Measurements from ENCODE around the gene CFAP61. TPM values are rescaled to one million over a fixed set of nuclear protein-coding genes. Genes with fewer than 3 reads are reported as not detected.

Gene CFAP61
- total RNA-seq, 1 experiment from 2014 or later, result 0.61 TPM

DNA sequence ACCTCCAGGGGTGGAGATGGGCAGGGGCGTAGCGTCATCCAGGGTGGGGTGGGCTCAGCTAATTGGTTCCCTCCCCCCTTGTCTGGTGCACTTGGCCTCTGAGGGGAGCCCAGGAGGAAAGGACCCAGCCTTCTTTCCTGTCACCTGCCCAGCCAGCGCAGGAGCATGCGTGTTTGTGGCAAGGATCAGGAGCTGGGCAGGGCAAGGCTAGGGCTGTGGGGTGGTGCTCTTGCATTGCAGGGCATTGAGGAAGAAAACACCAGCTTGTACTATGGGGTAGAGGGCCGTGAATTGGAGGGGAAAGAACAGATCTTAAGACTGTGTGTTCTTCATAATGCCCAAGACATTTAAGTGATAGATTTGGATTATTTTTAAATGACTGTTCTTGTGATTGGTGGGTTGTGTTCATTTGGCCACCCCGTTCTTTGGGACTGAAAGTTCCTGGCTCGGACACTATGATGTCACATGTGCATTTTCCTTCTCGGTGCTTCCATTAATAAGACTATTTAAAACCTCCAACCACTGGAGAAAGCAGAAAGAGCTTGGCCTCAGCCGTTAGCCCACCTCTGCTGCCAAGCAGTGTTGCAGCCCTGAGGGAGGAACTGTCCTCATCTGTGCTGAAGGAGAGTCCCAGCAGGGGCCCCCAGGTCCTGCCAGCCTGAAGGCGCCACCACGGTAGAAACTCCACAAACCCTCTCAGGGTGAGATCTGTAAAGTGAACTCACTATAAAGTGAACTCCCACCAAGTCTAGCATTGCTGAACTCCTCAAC, 179.4 kb downstream of the CFAP61 start (continued):
- TF ChIP-seq, protein P1, sequence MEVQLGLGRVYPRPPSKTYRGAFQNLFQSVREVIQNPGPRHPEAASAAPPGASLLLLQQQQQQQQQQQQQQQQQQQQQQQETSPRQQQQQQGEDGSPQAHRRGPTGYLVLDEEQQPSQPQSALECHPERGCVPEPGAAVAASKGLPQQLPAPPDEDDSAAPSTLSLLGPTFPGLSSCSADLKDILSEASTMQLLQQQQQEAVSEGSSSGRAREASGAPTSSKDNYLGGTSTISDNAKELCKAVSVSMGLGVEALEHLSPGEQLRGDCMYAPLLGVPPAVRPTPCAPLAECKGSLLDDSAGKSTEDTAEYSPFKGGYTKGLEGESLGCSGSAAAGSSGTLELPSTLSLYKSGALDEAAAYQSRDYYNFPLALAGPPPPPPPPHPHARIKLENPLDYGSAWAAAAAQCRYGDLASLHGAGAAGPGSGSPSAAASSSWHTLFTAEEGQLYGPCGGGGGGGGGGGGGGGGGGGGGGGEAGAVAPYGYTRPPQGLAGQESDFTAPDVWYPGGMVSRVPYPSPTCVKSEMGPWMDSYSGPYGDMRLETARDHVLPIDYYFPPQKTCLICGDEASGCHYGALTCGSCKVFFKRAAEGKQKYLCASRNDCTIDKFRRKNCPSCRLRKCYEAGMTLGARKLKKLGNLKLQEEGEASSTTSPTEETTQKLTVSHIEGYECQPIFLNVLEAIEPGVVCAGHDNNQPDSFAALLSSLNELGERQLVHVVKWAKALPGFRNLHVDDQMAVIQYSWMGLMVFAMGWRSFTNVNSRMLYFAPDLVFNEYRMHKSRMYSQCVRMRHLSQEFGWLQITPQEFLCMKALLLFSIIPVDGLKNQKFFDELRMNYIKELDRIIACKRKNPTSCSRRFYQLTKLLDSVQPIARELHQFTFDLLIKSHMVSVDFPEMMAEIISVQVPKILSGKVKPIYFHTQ (CRISPR knock-in tag; IDR thresholded peaks at IDR 0.05), result no peak
- TF ChIP-seq, protein P2, sequence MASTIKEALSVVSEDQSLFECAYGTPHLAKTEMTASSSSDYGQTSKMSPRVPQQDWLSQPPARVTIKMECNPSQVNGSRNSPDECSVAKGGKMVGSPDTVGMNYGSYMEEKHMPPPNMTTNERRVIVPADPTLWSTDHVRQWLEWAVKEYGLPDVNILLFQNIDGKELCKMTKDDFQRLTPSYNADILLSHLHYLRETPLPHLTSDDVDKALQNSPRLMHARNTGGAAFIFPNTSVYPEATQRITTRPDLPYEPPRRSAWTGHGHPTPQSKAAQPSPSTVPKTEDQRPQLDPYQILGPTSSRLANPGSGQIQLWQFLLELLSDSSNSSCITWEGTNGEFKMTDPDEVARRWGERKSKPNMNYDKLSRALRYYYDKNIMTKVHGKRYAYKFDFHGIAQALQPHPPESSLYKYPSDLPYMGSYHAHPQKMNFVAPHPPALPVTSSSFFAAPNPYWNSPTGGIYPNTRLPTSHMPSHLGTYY (CRISPR knock-in tag; IDR thresholded peaks at IDR 0.05), result no peak
- TF ChIP-seq ELF4 (CRISPR knock-in tag; IDR thresholded peaks at IDR 0.05; ENCODE audit: low read depth) (no peak), ZNF396 (CRISPR knock-in tag; IDR thresholded peaks at IDR 0.05; ENCODE audit: borderline replicate concordance) (no peak), MXD4 (CRISPR knock-in tag; IDR thresholded peaks at IDR 0.05; ENCODE audit: borderline replicate concordance) (no peak), NR1H2 (CRISPR knock-in tag; IDR thresholded peaks at IDR 0.05) (no peak)
- TF ChIP-seq, protein P3, sequence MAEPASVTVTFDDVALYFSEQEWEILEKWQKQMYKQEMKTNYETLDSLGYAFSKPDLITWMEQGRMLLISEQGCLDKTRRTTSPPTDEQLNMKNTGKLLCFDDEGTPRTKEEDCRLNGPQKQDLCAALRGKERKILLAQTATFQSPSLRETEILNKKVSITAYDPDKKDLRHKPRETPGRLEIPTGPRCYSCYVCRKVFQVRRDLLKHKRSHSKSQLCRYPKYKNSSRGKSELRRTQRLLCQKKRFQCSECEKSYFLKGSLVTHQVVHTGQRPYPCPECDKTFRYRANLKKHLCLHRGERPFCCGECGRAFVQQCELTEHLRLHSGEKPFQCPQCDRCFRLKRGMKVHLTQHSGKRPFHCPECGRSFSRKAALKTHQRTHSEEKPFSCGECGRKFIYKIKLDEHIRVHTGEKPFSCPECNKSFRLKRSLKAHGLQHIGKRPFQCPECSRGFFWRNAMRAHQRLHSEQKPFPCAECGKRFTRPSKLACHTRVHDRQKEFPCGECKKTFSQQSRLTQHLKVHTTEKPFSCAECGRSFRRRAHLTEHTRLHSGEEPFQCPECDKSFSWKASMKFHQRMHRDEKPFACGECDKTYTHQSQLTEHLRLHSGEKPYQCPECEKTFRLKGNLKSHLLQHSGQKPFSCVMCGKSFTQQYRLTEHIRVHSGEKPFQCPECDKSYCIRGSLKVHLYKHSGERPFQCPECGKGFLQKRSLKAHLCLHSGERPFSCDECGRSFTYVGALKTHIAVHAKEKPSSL (CRISPR knock-in tag; conservative IDR thresholded peaks at IDR 0.05), result no peak
- TF ChIP-seq, protein P4, sequence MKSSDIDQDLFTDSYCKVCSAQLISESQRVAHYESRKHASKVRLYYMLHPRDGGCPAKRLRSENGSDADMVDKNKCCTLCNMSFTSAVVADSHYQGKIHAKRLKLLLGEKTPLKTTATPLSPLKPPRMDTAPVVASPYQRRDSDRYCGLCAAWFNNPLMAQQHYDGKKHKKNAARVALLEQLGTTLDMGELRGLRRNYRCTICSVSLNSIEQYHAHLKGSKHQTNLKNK (CRISPR knock-in tag; IDR thresholded peaks at IDR 0.05), result no peak

DNA sequence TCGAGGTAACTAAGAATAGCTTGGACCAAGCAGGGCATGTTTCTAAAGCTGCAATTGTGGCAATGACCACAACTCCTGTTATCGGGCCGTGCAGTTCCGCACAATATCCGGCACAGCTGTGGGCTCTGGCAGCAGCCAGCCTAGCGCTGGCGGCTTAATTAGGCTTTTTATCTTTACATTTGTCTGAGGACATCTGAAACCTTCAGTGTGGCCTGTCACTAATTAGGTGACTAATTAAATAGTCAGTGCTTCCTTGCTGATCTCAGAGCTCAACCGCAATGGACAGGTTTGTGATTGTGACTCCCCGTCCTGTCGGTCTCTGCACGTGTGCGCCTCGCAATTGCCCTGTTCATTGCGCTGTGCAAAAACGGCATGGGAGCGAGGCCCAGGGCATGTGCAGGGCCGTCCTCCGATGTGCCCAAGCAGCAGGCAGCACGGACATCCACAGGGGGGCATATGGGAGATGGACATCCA, 180.7 kb downstream of the CFAP61 start:
- Mint-ChIP-seq H3K4me3 (no peak overlapping the region), H3K27ac (no peak overlapping the region), H3K36me3 (no peaks in the 10 kb centered on the region), H3K9me3 (peaks cover 2% of the 10 kb centered on the region), H3K27me3 (ENCODE audit: low read depth) (peaks cover 4% of the 10 kb centered on the region; the same call in 1 of the 2 replicates), H3K4me1 (peaks cover 12% of the 10 kb centered on the region)
- TF ChIP-seq ATF1 (CRISPR knock-in tag; IDR thresholded peaks at IDR 0.05) (no peak), ZNF671 (CRISPR knock-in tag; IDR thresholded peaks at IDR 0.05) (no peak), ZNF423 (CRISPR knock-in tag; IDR thresholded peaks at IDR 0.05) (no peak)
- TF ChIP-seq, protein P5, sequence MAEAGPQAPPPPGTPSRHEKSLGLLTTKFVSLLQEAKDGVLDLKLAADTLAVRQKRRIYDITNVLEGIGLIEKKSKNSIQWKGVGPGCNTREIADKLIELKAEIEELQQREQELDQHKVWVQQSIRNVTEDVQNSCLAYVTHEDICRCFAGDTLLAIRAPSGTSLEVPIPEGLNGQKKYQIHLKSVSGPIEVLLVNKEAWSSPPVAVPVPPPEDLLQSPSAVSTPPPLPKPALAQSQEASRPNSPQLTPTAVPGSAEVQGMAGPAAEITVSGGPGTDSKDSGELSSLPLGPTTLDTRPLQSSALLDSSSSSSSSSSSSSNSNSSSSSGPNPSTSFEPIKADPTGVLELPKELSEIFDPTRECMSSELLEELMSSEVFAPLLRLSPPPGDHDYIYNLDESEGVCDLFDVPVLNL (CRISPR knock-in tag; IDR thresholded peaks at IDR 0.05; ENCODE audit: borderline replicate concordance, low read depth), result no peak
- TF ChIP-seq, protein P6, sequence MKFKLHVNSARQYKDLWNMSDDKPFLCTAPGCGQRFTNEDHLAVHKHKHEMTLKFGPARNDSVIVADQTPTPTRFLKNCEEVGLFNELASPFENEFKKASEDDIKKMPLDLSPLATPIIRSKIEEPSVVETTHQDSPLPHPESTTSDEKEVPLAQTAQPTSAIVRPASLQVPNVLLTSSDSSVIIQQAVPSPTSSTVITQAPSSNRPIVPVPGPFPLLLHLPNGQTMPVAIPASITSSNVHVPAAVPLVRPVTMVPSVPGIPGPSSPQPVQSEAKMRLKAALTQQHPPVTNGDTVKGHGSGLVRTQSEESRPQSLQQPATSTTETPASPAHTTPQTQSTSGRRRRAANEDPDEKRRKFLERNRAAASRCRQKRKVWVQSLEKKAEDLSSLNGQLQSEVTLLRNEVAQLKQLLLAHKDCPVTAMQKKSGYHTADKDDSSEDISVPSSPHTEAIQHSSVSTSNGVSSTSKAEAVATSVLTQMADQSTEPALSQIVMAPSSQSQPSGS (CRISPR knock-in tag; IDR thresholded peaks at IDR 0.05; ENCODE audit: borderline replicate concordance, low read depth), result no peak
- POLR2A ChIA-PET, result interaction anchor here (0.6 kb wide), 1 partner anchor 1338 kb away, joined by 3 read pairs; no protein-coding TSS in a partner anchor
- DNase-seq (ENCODE audit: low spot score) (no peak), ATAC-seq (no peak)
- CTCF ChIA-PET, result interaction anchor here (0.9 kb wide), 1 partner anchor 361 kb away, joined by 3 read pairs; no protein-coding TSS in a partner anchor
